Adrenal gland (tissue), 5 donors: ENCODE data around the gene NEO1.

Experiments used
- CTCF ChIP-seq, 6 experiments: fragments of 450-650 bp in 4 of 6; fragments of 200-600 bp in 2 of 6; sonication (generic) in 1 of 6; IDR thresholded peaks; 1 replicate in 5 of 6; 2 replicates in 1 of 6; pipeline versions ENCODE4 v1.5.1 to v1.8.0; 2016 to 2021; ENCODE audit warnings: antibody characterized with exemption in 6 of 6, mild to moderate bottlenecking in 2 of 6, moderate library complexity in 1 of 6
- POLR2A ChIP-seq, 2 donors: fragments of 450-650 bp; IDR thresholded peaks; one replicate each; pipeline ENCODE4 v1.6.1; 2017; ENCODE audit warnings: antibody characterized with exemption in 2 of 2, mild to moderate bottlenecking in 2 of 2, moderate library complexity in 1 of 2
- donor health status: DM: no; HTN: no; CAD: no.

DNA sequence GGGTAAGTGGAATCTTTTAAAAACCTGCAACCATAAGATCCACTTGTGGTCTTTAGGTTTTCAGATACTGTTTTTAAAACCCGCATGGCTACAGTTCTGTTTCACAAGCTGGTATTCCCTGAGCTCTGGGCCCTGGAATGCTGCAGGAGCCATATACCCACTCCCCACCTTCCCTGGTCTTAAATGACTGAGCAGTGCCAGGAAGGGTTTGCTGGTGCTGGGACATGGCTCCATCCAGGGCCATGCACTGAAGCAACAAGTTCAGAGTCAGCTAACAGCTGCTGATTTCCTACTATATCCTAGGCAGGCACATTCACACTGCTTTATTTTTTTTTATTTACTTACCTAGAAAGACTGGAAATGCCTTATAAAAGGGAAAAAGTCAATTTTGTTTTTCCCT lies 239.2 kb downstream of the NEO1 start:
- TF ChIP-seq CTCF (IDR thresholded peaks at IDR 0.05): no peak
- no peak for TF ChIP-seq POLR2A (IDR thresholded peaks at IDR 0.05)
